ENCODE data around the gene TTC34. TPM values are rescaled to one million over a fixed set of nuclear protein-coding genes. Genes with fewer than 3 reads are reported as not detected.

TTC34 gene
- total and polyA plus RNA-seq, 2 of the 4 experiments (the other 2 are of a cell fraction) = under 0.01 to 0.09 TPM

- Histone ChIP-seq H3K56ac (ENCODE audit: extremely low read depth, insufficient read depth, low read length) (no peak overlapping the region), H3K18ac (ENCODE audit: low read depth, low read length) (no peak overlapping the region), H2BK5ac (ENCODE audit: low read depth, low read length, poor library complexity, severe bottlenecking) (no peak overlapping the region), H3K4me1 (ENCODE audit: control insufficient read depth, insufficient read depth, low read length) (no peaks in the 10 kb centered on the region), H3K27ac (ENCODE audit: insufficient read depth, low read length) (no peak overlapping the region), H3K23ac (ENCODE audit: low read depth, low read length) (no peak overlapping the region), H2BK15ac (ENCODE audit: low read depth, low read length) (no peak overlapping the region), H3K36me3 (ENCODE audit: control insufficient read depth, insufficient read depth, low read length) (no peaks in the 10 kb centered on the region), H3K27me3 (ENCODE audit: control insufficient read depth, insufficient read depth, low read length) (no peaks in the 10 kb centered on the region; the same call in 1 of the 2 replicates), H2AK9ac (replicated peaks; ENCODE audit: low read depth, low read length, poor library complexity) (no peak overlapping the region), H4K8ac (ENCODE audit: low read depth in 2 of 2, low read length in 2 of 2) (no peak overlapping the region), H3K4me2 (ENCODE audit: low read depth, low read length) (no peak overlapping the region), H4K91ac (ENCODE audit: insufficient read depth, low read depth, low read length) (no peak overlapping the region), H3K14ac (replicated peaks; ENCODE audit: low read depth, low read length) (no peak overlapping the region), H2AK5ac (ENCODE audit: low read depth, low read length) (no peak overlapping the region), H4K5ac (ENCODE audit: low read depth, low read length) (no peak overlapping the region), H3K9me3 (ENCODE audit: control insufficient read depth, insufficient read depth, low read length) (0 out of 2 replicates have a peak, but pooled peaks cover 1% of the 10 kb centered on the region), H3K4ac (ENCODE audit: low read depth, low read length) (no peak overlapping the region), H3K4me3 (ENCODE audit: insufficient read depth, low read depth, low read length) (no peak overlapping the region), H3K9me1 (ENCODE audit: insufficient read depth, low read length) (no peaks in the 10 kb centered on the region), H2AFZ (replicated peaks; ENCODE audit: low read length, poor library complexity) (no peak overlapping the region), H2BK20ac (ENCODE audit: low read depth, low read length) (no peak overlapping the region), H2BK120ac (ENCODE audit: low read depth, low read length) (no peak overlapping the region), H3K9ac (ENCODE audit: low read depth, low read length) (no peak overlapping the region), H3K79me1 (ENCODE audit: low read depth in 1 of 2, low read length in 2 of 2) (no peaks in the 10 kb centered on the region), H4K20me1 (ENCODE audit: insufficient read depth, low read length) (no peaks in the 10 kb centered on the region)
- ChIA-PET POLR2A (ENCODE audit: unreplicated experiment) (no interaction called here), CTCF (no interaction called here)
- DNase-seq (no peak), ATAC-seq (ENCODE audit: low read depth) (no peak)
- intact Hi-C loops (cut with micrococcal nuclease) = no loop called here
- dilution Hi-C loops (cut with HindIII; ENCODE audit: low sequenced_read_pairs, unreplicated experiment) = no loop called here
- 70% methylated on average over 19 of the region's 34 CpGs; no CpG with 5 or more reads in 1 of the 2 experiments for WGBS, 2 experiments (ENCODE audit: extremely low coverage in 2 of 2, insufficient read length in 1 of 2)
- in situ Hi-C loops (cut with MboI; ENCODE audit: low sequenced_read_pairs) = no loop called here
- no TSS peak for BruUV-seq (replicated peaks)
- TF ChIP-seq MAFK (IDR thresholded peaks at IDR 0.05; ENCODE audit: low read depth, low read length) (no peak), RFX5 (IDR thresholded peaks at IDR 0.05; ENCODE audit: low read depth, low read length) (no peak), FOS (IDR thresholded peaks at IDR 0.05; ENCODE audit: low read depth, low read length) (no peak), USF2 (IDR thresholded peaks at IDR 0.05; ENCODE audit: low read depth, low read length) (no peak), MAZ (IDR thresholded peaks at IDR 0.05; ENCODE audit: borderline replicate concordance, low read depth, low read length) (no peak), MXI1 (IDR thresholded peaks at IDR 0.05; ENCODE audit: borderline replicate concordance, low read depth, low read length) (no peak), NFE2L2 (IDR thresholded peaks at IDR 0.05; ENCODE audit: low read depth, low read length) (no peak), POLR2A (IDR thresholded peaks at IDR 0.05; ENCODE audit: low read depth, low read length) (no peak), CHD1 (IDR thresholded peaks at IDR 0.05; ENCODE audit: low read depth, low read length) (no peak), BHLHE40 (IDR thresholded peaks at IDR 0.05; ENCODE audit: low read depth, low read length) (no peak), CTCF (conservative IDR thresholded peaks at IDR 0.05; ENCODE audit: low read depth, low read length) (no peak), RCOR1 (IDR thresholded peaks at IDR 0.05; ENCODE audit: insufficient replicate concordance, low read length) (no peak)
Measured at GRCh38 chr1:2609319-2610035, 192.0 kb downstream of the TTC34 start.
